ENCODE measurements around the gene CMTM2.

Gene CMTM2

GRCh38 chr16:66553223-66553622 is 26.0 kb upstream of the CMTM2 start:
- no peak for TF ChIP-seq CTCF (conservative IDR thresholded peaks at IDR 0.05)
- H3K27ac ChIP-seq, result peak overlapping the region; percentile 80; the same call in 1 of the 2 replicates

- no peak for TF ChIP-seq CTCF (conservative IDR thresholded peaks at IDR 0.05)
- H3K27ac ChIP-seq, result no peak overlapping the region
These were observed 25.2 kb upstream of the CMTM2 start for GRCh38 chr16:66554021-66554420.

GRCh38 chr16:66554495-66554894 is 24.8 kb upstream of the CMTM2 start:
- H3K27ac ChIP-seq, result no peak overlapping the region
- no peak for TF ChIP-seq CTCF (conservative IDR thresholded peaks at IDR 0.05)

- no peak overlapping the region for H3K27ac ChIP-seq
- no peak for TF ChIP-seq CTCF (conservative IDR thresholded peaks at IDR 0.05)
These were observed 19.2 kb upstream of the CMTM2 start for GRCh38 chr16:66560107-66560506.

- TF ChIP-seq CTCF (conservative IDR thresholded peaks at IDR 0.05), result no peak
- H3K27ac ChIP-seq, result no peak overlapping the region
These were observed 17.7 kb upstream of the CMTM2 start for GRCh38 chr16:66561381-66562080.

GRCh38 chr16:66562409-66562808 is 16.9 kb upstream of the CMTM2 start:
- H3K27ac ChIP-seq, result no peak overlapping the region

GRCh38 chr16:66562986-66563385 is 16.3 kb upstream of the CMTM2 start:
- TF ChIP-seq CTCF (conservative IDR thresholded peaks at IDR 0.05), result no peak
- no peak overlapping the region for H3K27ac ChIP-seq

More at GRCh38 chr16:66562409-66562808, 16.9 kb upstream of the CMTM2 start:
- TF ChIP-seq CTCF (conservative IDR thresholded peaks at IDR 0.05), result peak; percentile 42
